B cell (primary cell): ENCODE data around the gene RFC4.

ENCODE experiments used
- CTCF ChIP-seq: fragments of 200-600 bp; IDR thresholded peaks from one replicate; pipeline ENCODE4 v1.8.0; 2022; ENCODE audit warnings: antibody characterized with exemption, mild to moderate bottlenecking
- EZH2 ChIP-seq: IDR thresholded peaks from 2 replicates; pipeline ENCODE4 v1.6.1; 2012; ENCODE audit warnings: borderline replicate concordance, low read depth, mild to moderate bottlenecking, moderate library complexity, low read length; ENCODE audit not compliant: insufficient read depth, poor library complexity, severe bottlenecking

GRCh38 chr3:186789554-186790260 lies 16.6 kb downstream of the RFC4 start:
- TF ChIP-seq CTCF (no peak), EZH2 (no peak)
